ENCODE data around the gene SERPINF2. TPM values are rescaled to one million over a fixed set of nuclear protein-coding genes. Genes with fewer than 3 reads are reported as not detected.
A peak's percentile ranks its signal among the peaks of the same experiment; 100 is the strongest.

Gene SERPINF2
- total RNA-seq, 1 donor from 2014 or later = 1.2 TPM

GRCh38 chr17:1714980-1715802 lies 27.5 kb upstream of the SERPINF2 start:
- no peak for TF ChIP-seq CTCF (IDR thresholded peaks at IDR 0.05; ENCODE audit: insufficient read depth, low read length, poor library complexity, severe bottlenecking)
- DNase-seq (ENCODE audit: low read depth) = no peak
- no peaks in the 10 kb centered on the region for H3K27me3 ChIP-seq (ENCODE audit: control insufficient read depth, insufficient read depth, low read length)
- H3K36me3 ChIP-seq (ENCODE audit: control insufficient read depth, insufficient read depth, low read length) = peaks cover 11% of the 10 kb centered on the region
- peak overlapping the region; percentile 89 for H3K4me3 ChIP-seq (ENCODE audit: low read depth, low read length)

GRCh38 chr17:1715803-1716075 lies 26.9 kb upstream of the SERPINF2 start:
- Histone ChIP-seq H3K27me3 (ENCODE audit: control insufficient read depth, insufficient read depth, low read length) (no peaks in the 10 kb centered on the region), H3K36me3 (ENCODE audit: control insufficient read depth, insufficient read depth, low read length) (peaks cover 11% of the 10 kb centered on the region), H3K4me3 (ENCODE audit: low read depth, low read length) (peak overlapping the region; percentile 89)
- TF ChIP-seq CTCF (IDR thresholded peaks at IDR 0.05; ENCODE audit: insufficient read depth, low read length, poor library complexity, severe bottlenecking) = no peak
- no peak for DNase-seq (ENCODE audit: low read depth)

GRCh38 chr17:1716076-1716911 lies 26.4 kb upstream of the SERPINF2 start:
- Histone ChIP-seq H3K27me3 (ENCODE audit: control insufficient read depth, insufficient read depth, low read length) (no peaks in the 10 kb centered on the region), H3K36me3 (ENCODE audit: control insufficient read depth, insufficient read depth, low read length) (peaks cover 8% of the 10 kb centered on the region), H3K4me3 (ENCODE audit: low read depth, low read length) (peak overlapping the region; percentile 89)
- TF ChIP-seq CTCF (IDR thresholded peaks at IDR 0.05; ENCODE audit: insufficient read depth, low read length, poor library complexity, severe bottlenecking) = no peak
- DNase-seq (ENCODE audit: low read depth) = peak; percentile 100

GRCh38 chr17:1716912-1717695 lies 25.6 kb upstream of the SERPINF2 start:
- Histone ChIP-seq H3K36me3 (ENCODE audit: control insufficient read depth, insufficient read depth, low read length) (peaks cover 8% of the 10 kb centered on the region), H3K27me3 (ENCODE audit: control insufficient read depth, insufficient read depth, low read length) (no peaks in the 10 kb centered on the region), H3K4me3 (ENCODE audit: low read depth, low read length) (peak overlapping the region; percentile 65)
- peak; percentile 98 for DNase-seq (ENCODE audit: low read depth)
- no peak for TF ChIP-seq CTCF (IDR thresholded peaks at IDR 0.05; ENCODE audit: insufficient read depth, low read length, poor library complexity, severe bottlenecking)

GRCh38 chr17:1718362-1719165 lies 24.1 kb upstream of the SERPINF2 start:
- H3K36me3 ChIP-seq (ENCODE audit: control insufficient read depth, insufficient read depth, low read length) = peaks cover under 1% of the 10 kb centered on the region
- TF ChIP-seq CTCF (IDR thresholded peaks at IDR 0.05; ENCODE audit: insufficient read depth, low read length, poor library complexity, severe bottlenecking) = no peak
- H3K27me3 ChIP-seq (ENCODE audit: control insufficient read depth, insufficient read depth, low read length) = no peaks in the 10 kb centered on the region
- no peak overlapping the region for H3K4me3 ChIP-seq (ENCODE audit: low read depth, low read length)
- DNase-seq (ENCODE audit: low read depth) = no peak
